GM18867 (cell line): ENCODE data around the gene LPCAT2.

Source experiments
- ATAC-seq: cut with Tn5 transposase; IDR thresholded peaks from one replicate; pipeline ENCODE4 v1.9.1; 2021; ENCODE audit warnings: mild to moderate bottlenecking, moderate library complexity; ENCODE audit not compliant: unreplicated experiment

LPCAT2 gene

GRCh38 chr16:55543472-55543871 lies 34.6 kb downstream of the LPCAT2 start:
- no peak for ATAC-seq

- no peak for ATAC-seq
Measured at GRCh38 chr16:55552621-55553020, 43.7 kb downstream of the LPCAT2 start.

GRCh38 chr16:55555436-55555835 lies 46.6 kb downstream of the LPCAT2 start:
- no peak for ATAC-seq

GRCh38 chr16:55557186-55557585 lies 48.3 kb downstream of the LPCAT2 start:
- no peak for ATAC-seq

GRCh38 chr16:55559233-55559632 lies 50.4 kb downstream of the LPCAT2 start:
- ATAC-seq = no peak

GRCh38 chr16:55559933-55560516 lies 51.2 kb downstream of the LPCAT2 start:
- ATAC-seq = no peak

- ATAC-seq = no peak
Measured at GRCh38 chr16:55561319-55561848, 52.5 kb downstream of the LPCAT2 start.

GRCh38 chr16:55562936-55563335 lies 54.1 kb downstream of the LPCAT2 start:
- ATAC-seq = no peak

- no peak for ATAC-seq
Measured at GRCh38 chr16:55563797-55564196, 54.9 kb downstream of the LPCAT2 start.

GRCh38 chr16:55565086-55565485 lies 56.2 kb downstream of the LPCAT2 start:
- ATAC-seq = no peak

GRCh38 chr16:55566432-55567175 lies 57.7 kb downstream of the LPCAT2 start, which contains the start of gene CAPNS2:
TSS of gene CAPNS2 (plus strand) at chr16:55566684. CDS start at chr16:55566757, 73 bp downstream.
- ATAC-seq = no peak

- no peak for ATAC-seq
Measured at GRCh38 chr16:55567382-55567781, 58.5 kb downstream of the LPCAT2 start.

- ATAC-seq = no peak
Measured at GRCh38 chr16:55568207-55568606, 59.3 kb downstream of the LPCAT2 start.

- no peak for ATAC-seq
Measured at GRCh38 chr16:55569025-55569424, 60.2 kb downstream of the LPCAT2 start.

GRCh38 chr16:55570159-55570558 lies 61.3 kb downstream of the LPCAT2 start:
- ATAC-seq = no peak

GRCh38 chr16:55571191-55571897 lies 62.5 kb downstream of the LPCAT2 start:
- no peak for ATAC-seq

GRCh38 chr16:55572439-55572838 lies 63.6 kb downstream of the LPCAT2 start:
- no peak for ATAC-seq

GRCh38 chr16:55574811-55575210 lies 65.9 kb downstream of the LPCAT2 start:
- ATAC-seq = no peak

GRCh38 chr16:55575496-55575895 lies 66.6 kb downstream of the LPCAT2 start:
- no peak for ATAC-seq

GRCh38 chr16:55576384-55576783 lies 67.5 kb downstream of the LPCAT2 start:
- ATAC-seq = no peak

GRCh38 chr16:55577887-55578286 lies 69.0 kb downstream of the LPCAT2 start:
- no peak for ATAC-seq

GRCh38 chr16:55585631-55586030 lies 76.8 kb downstream of the LPCAT2 start:
- no peak for ATAC-seq
